ENCODE measurements around the gene CEMIP.

Gene CEMIP

DNA sequence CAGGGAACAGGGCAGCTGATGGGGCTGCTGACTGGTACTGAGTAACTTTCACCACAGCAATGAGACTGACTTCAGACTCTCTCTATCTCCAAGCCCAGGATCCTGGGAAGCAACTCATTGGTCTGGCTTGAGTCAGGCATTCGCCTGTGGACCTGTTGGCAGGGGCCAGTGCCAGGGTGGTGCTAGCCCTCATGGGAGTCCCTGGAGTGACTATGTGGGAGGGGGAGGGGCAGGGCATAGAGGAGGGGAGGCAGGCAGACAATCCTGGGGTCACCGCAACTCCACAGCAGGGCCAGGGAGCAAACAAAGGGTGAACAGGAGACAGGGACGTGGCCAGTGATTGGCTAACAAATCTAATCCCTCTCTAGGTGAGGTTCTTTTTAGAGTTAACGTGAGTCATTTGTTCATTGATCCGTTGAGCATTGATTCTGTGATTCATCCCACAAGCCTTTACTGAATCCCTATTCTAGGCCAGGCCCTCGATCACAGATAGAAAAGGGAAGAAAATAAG, 71.8 kb downstream of the CEMIP start:
- Histone ChIP-seq H3K36me3 (ENCODE audit: control insufficient read depth in 2 of 2, insufficient read depth in 1 of 2, low read length in 2 of 2) (no peaks in the 10 kb centered on the region), H3K4me3 (ENCODE audit: low read depth, low read length) (no peak overlapping the region), H3K9me3 (ENCODE audit: control insufficient read depth, insufficient read depth, low read depth, low read length) (no peaks in the 10 kb centered on the region), H3K4me1 (ENCODE audit: control insufficient read depth, insufficient read depth, low read length) (no peaks in the 10 kb centered on the region), H3K27ac (ENCODE audit: extremely low read depth, low read depth, low read length) (no peak overlapping the region)
- CTCF ChIA-PET = interaction anchor here (2.4 kb wide), 1 partner anchor 72 kb away, joined by 7 read pairs; the partner anchor contains the start of gene CEMIP
- POLR2A ChIA-PET = no interaction called here
- no peak for TF ChIP-seq ZNF248 (tag by site-specific recombination; IDR thresholded peaks at IDR 0.05)
- TF ChIP-seq ZSCAN30 (tag by site-specific recombination; IDR thresholded peaks at IDR 0.05) = no peak
- TF ChIP-seq ZNF157 (tag by site-specific recombination; IDR thresholded peaks at IDR 0.05) = no peak
- TF ChIP-seq ZNF302 (tag by site-specific recombination; IDR thresholded peaks at IDR 0.05; ENCODE audit: low read depth) = no peak
- no peak for TF ChIP-seq ZNF140 (tag by site-specific recombination; IDR thresholded peaks at IDR 0.05)

DNA sequence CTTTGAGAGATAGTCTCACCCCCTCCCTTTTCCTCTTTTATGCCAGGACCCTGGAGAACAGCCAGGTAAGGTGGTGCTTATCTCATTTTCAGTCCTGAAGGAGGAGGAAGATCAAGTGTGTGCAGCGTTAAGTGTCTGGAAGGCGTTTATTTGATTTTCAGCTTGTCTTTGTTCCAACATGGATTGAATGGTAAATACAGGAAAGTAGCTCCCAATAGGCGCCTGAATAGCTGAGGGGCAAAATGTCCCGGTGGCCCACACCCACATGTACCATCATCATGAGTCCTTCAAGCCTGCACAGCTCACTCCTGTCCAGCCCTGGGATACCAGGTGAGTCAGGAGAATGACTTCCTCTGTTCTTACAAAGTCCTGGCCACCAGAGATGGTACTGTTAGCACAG, 73.5 kb downstream of the CEMIP start:
- H3K4me1 ChIP-seq (ENCODE audit: control insufficient read depth, insufficient read depth, low read length) = no peaks in the 10 kb centered on the region
- no peak overlapping the region for H3K27ac ChIP-seq (ENCODE audit: extremely low read depth, low read depth, low read length)
- H3K9me3 ChIP-seq (ENCODE audit: control insufficient read depth, insufficient read depth, low read depth, low read length) = no peaks in the 10 kb centered on the region
- no peak overlapping the region for H3K4me3 ChIP-seq (ENCODE audit: low read depth, low read length)
- ChIA-PET POLR2A (no interaction called here), CTCF (interaction anchor here (1.4 to 2.7 kb wide), 2 partner anchors 75 to 397 kb away, joined by 3 to 11 read pairs; no protein-coding TSS in a partner anchor)
- H3K36me3 ChIP-seq (ENCODE audit: control insufficient read depth in 2 of 2, insufficient read depth in 1 of 2, low read length in 2 of 2) = no peaks in the 10 kb centered on the region
- no peak for TF ChIP-seq ZBTB7A (tag by site-specific recombination; IDR thresholded peaks at IDR 0.05; ENCODE audit: low read depth)
- TF ChIP-seq ZNF26 (tag by site-specific recombination; IDR thresholded peaks at IDR 0.05) = no peak
- TF ChIP-seq ZNF132 (tag by site-specific recombination; IDR thresholded peaks at IDR 0.05; ENCODE audit: borderline replicate concordance) = no peak
- TF ChIP-seq ZNF366 (tag by site-specific recombination; conservative IDR thresholded peaks at IDR 0.05) = no peak
- no peak for TF ChIP-seq ZNF692 (tag by site-specific recombination; IDR thresholded peaks at IDR 0.05)
- TF ChIP-seq ZNF202 (tag by site-specific recombination; IDR thresholded peaks at IDR 0.05; ENCODE audit: borderline replicate concordance) = no peak
- TF ChIP-seq, protein P1, sequence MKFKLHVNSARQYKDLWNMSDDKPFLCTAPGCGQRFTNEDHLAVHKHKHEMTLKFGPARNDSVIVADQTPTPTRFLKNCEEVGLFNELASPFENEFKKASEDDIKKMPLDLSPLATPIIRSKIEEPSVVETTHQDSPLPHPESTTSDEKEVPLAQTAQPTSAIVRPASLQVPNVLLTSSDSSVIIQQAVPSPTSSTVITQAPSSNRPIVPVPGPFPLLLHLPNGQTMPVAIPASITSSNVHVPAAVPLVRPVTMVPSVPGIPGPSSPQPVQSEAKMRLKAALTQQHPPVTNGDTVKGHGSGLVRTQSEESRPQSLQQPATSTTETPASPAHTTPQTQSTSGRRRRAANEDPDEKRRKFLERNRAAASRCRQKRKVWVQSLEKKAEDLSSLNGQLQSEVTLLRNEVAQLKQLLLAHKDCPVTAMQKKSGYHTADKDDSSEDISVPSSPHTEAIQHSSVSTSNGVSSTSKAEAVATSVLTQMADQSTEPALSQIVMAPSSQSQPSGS (tag by site-specific recombination; IDR thresholded peaks at IDR 0.05; ENCODE audit: low read depth) = no peak
- TF ChIP-seq YY1 (tag by site-specific recombination; IDR thresholded peaks at IDR 0.05) = no peak
- no peak for TF ChIP-seq ZNF747 (tag by site-specific recombination; IDR thresholded peaks at IDR 0.05)
- no peak for TF ChIP-seq ZNF24 (tag by site-specific recombination; IDR thresholded peaks at IDR 0.05)
- TF ChIP-seq ZNF629 (tag by site-specific recombination; IDR thresholded peaks at IDR 0.05) = no peak
- no peak for TF ChIP-seq ZBTB20 (tag by site-specific recombination; IDR thresholded peaks at IDR 0.05)
- no peak for TF ChIP-seq ZBTB48 (tag by site-specific recombination; IDR thresholded peaks at IDR 0.05)
- TF ChIP-seq GLIS2 (tag by site-specific recombination; IDR thresholded peaks at IDR 0.05) = no peak
- no peak for TF ChIP-seq AEBP2 (tag by site-specific recombination; IDR thresholded peaks at IDR 0.05; ENCODE audit: borderline replicate concordance)
- TF ChIP-seq ZNF121 (tag by site-specific recombination; IDR thresholded peaks at IDR 0.05) = no peak
- TF ChIP-seq ZNF2 (tag by site-specific recombination; IDR thresholded peaks at IDR 0.05) = no peak

Data from HEK293 (cell line).